SK-N-SH (cell line): ENCODE results near the gene CAMK2D. TPM values are rescaled to one million over a fixed set of nuclear protein-coding genes. Genes with fewer than 3 reads are reported as not detected.

ENCODE experiments used
- CTCF ChIA-PET: fragments of 300-600, 350-600 bp; formaldehyde crosslinking; extraction: SDS; loops from one replicate; lab custom pipeline; 2021; lab: Yijun Ruan, JAX
- POLR2A ChIA-PET: fragments of 350-600 bp; sonication (Branson Sonifier 250); formaldehyde crosslinking; extraction: SDS; loops from one replicate; lab custom pipeline; 2020; ENCODE audit warnings: antibody characterized with exemption, inconsistent platforms; lab: Yijun Ruan, JAX
- DNase-seq: peaks from one replicate; pipeline ENCODE4 v3.0.0; 2012
- H2AFZ ChIP-seq: fragments of 200-600 bp; sonication (generic); 2 replicates; pipeline ENCODE4 v1.8.1; 2016; ENCODE audit warnings: antibody characterized with exemption, mild to moderate bottlenecking, low read depth
- H3F3A ChIP-seq: fragments of 200-600 bp; sonication (generic); replicated peaks from 2 replicates; pipeline ENCODE3; 2016; ENCODE audit warnings: antibody characterized with exemption, mild to moderate bottlenecking; ENCODE audit not compliant: insufficient read depth
- H3K27ac ChIP-seq, 2 experiments: fragments of 200-500 bp in 1 of 2; fragments of 200-600 bp in 1 of 2; sonication (Bioruptor generic) in 1 of 2; sonication (generic), shearing (Covaris generic) in 1 of 2; 2 replicates each; pipeline versions ENCODE4 v1.5.1 to v1.6.1; 2014 to 2016; ENCODE audit warnings: low read depth in 2 of 2, inconsistent platforms in 1 of 2, low read length in 1 of 2, mild to moderate bottlenecking in 1 of 2, mixed read lengths in 1 of 2
- H3K27me3 ChIP-seq: fragments of 200-600 bp; sonication (generic), shearing (Covaris generic); 2 replicates; pipeline ENCODE4 v1.6.1; 2016; ENCODE audit warnings: mixed run types; ENCODE audit not compliant: insufficient read depth
- H3K36me3 ChIP-seq, 2 experiments: fragments of 200-500 bp in 1 of 2; fragments of 200-600 bp in 1 of 2; sonication (Bioruptor generic) in 1 of 2; sonication (generic) in 1 of 2; replicated peaks in 1 of 2; 2 replicates each; pipeline versions ENCODE3 to v1.5.1; 2014 to 2016; ENCODE audit warnings: low read length in 1 of 2, mild to moderate bottlenecking in 1 of 2; ENCODE audit not compliant: insufficient read depth in 2 of 2, control insufficient read depth in 1 of 2
- H3K4me1 ChIP-seq, 2 experiments: fragments of 200-500 bp in 1 of 2; fragments of 200-600 bp in 1 of 2; sonication (Bioruptor generic) in 1 of 2; sonication (generic), shearing (Covaris generic) in 1 of 2; 2 replicates each; pipeline versions ENCODE4 v1.5.1 to v1.6.1; 2014 to 2016; ENCODE audit warnings: low read depth in 1 of 2, low read length in 1 of 2, mixed run types in 1 of 2; ENCODE audit not compliant: insufficient read depth in 2 of 2, control insufficient read depth in 1 of 2
- H3K4me2 ChIP-seq: fragments of 200-600 bp; sonication (generic), shearing (Covaris generic); 2 replicates; pipeline ENCODE4 v1.6.1; 2017; ENCODE audit warnings: mixed run types
- H3K4me3 ChIP-seq, 2 experiments: fragments of 200-500 bp in 1 of 2; fragments of 200-600 bp in 1 of 2; sonication (Bioruptor generic) in 1 of 2; sonication (generic), shearing (Covaris generic) in 1 of 2; 2 replicates each; pipeline versions ENCODE4 v1.5.1 to v1.8.1; 2014 to 2016; ENCODE audit warnings: low read depth in 2 of 2, inconsistent platforms in 1 of 2, low read length in 1 of 2, mild to moderate bottlenecking in 1 of 2, mixed read lengths in 1 of 2, moderate library complexity in 1 of 2
- H3K79me2 ChIP-seq: fragments of 200-600 bp; sonication (generic); 2 replicates; pipeline ENCODE4 v1.8.1; 2017; ENCODE audit warnings: mild to moderate bottlenecking; ENCODE audit not compliant: insufficient read depth
- H3K9ac ChIP-seq: fragments of 200-600 bp; sonication (generic); 2 replicates; pipeline ENCODE4 v1.6.1; 2017; ENCODE audit warnings: mixed run types
- H3K9me2 ChIP-seq: fragments of 200-600 bp; sonication (generic); 2 replicates; pipeline ENCODE4 v1.6.1; 2017; ENCODE audit warnings: mixed run types
- H3K9me3 ChIP-seq: fragments of 200-600 bp; sonication (generic); 2 replicates; pipeline ENCODE4 v1.6.1; 2017; ENCODE audit warnings: mixed run types, mild to moderate bottlenecking, moderate library complexity
- H4K20me1 ChIP-seq: fragments of 200-600 bp; sonication (generic); 2 replicates; pipeline ENCODE4 v1.6.1; 2017; ENCODE audit warnings: mild to moderate bottlenecking, mixed run types; ENCODE audit not compliant: insufficient read depth
- CHD2 ChIP-seq: fragments of 150-350 bp; IDR thresholded peaks from 2 replicates; pipeline ENCODE4 v1.6.1; 2018; ENCODE audit warnings: low read length; ENCODE audit not compliant: partially characterized antibody
- CTCF ChIP-seq: fragments of 200-600 bp; sonication (generic); IDR thresholded peaks from 2 replicates; pipeline ENCODE4 v1.6.1; 2017; ENCODE audit warnings: antibody characterized with exemption, mild to moderate bottlenecking, moderate library complexity
- EP300 ChIP-seq, 2 experiments: IDR thresholded peaks; 2 replicates each; pipeline versions ENCODE4 v1.4.0 to v1.6.1; 2012; ENCODE audit warnings: borderline replicate concordance in 1 of 2, low read depth in 1 of 2, low read length in 1 of 2
- FOXJ3 ChIP-seq: sonication (generic); formaldehyde crosslinking; IDR thresholded peaks from 2 replicates; pipeline ENCODE4 v1.5.1; 2020; ENCODE audit warnings: mild to moderate bottlenecking, missing genetic modification reagents
- FOXM1 ChIP-seq: IDR thresholded peaks from 2 replicates; pipeline ENCODE4 v1.4.0; 2012; ENCODE audit warnings: low read depth, mild to moderate bottlenecking
- JUND ChIP-seq: IDR thresholded peaks from 2 replicates; pipeline ENCODE4 v1.4.0; 2012
- MEF2A ChIP-seq: IDR thresholded peaks from 2 replicates; pipeline ENCODE4 v1.4.0; 2012; ENCODE audit warnings: low read depth, borderline replicate concordance
- NRF1 ChIP-seq: IDR thresholded peaks from 2 replicates; pipeline ENCODE4 v1.6.1; 2012; ENCODE audit warnings: low read depth, mild to moderate bottlenecking, low read length
- PBX3 ChIP-seq: IDR thresholded peaks from 2 replicates; pipeline ENCODE4; 2012
- POLR2AphosphoS5 ChIP-seq: IDR thresholded peaks from 2 replicates; pipeline ENCODE4 v1.6.1; 2012; ENCODE audit warnings: low read depth, low read length
- RAD21 ChIP-seq: IDR thresholded peaks from 2 replicates; pipeline ENCODE4 v1.6.1; 2012; ENCODE audit warnings: mild to moderate bottlenecking, low read length
- RCOR1 ChIP-seq: fragments of 150-350 bp; IDR thresholded peaks from 2 replicates; pipeline ENCODE4 v1.6.1; 2017; ENCODE audit warnings: antibody characterized with exemption, low read length
- RFX5 ChIP-seq: IDR thresholded peaks from 2 replicates; pipeline ENCODE4 v1.6.1; 2012; ENCODE audit warnings: mild to moderate bottlenecking, improper control_type of control experiment, low read length
- RXRA ChIP-seq: IDR thresholded peaks from 2 replicates; pipeline ENCODE4 v1.4.0; 2012; ENCODE audit warnings: low read depth, mild to moderate bottlenecking, borderline replicate concordance
- SIN3A ChIP-seq: IDR thresholded peaks from 2 replicates; pipeline ENCODE4 v1.6.1; 2012; ENCODE audit warnings: low read depth, mild to moderate bottlenecking, low read length, moderate library complexity, borderline replicate concordance
- SMC3 ChIP-seq: IDR thresholded peaks from 2 replicates; pipeline ENCODE4 v1.6.1; 2012; ENCODE audit warnings: low read depth, low read length, improper control_type of control experiment
- TAF1 ChIP-seq: IDR thresholded peaks from 2 replicates; pipeline ENCODE4 v1.6.1; 2012; ENCODE audit warnings: low read depth, mild to moderate bottlenecking, low read length, moderate library complexity, borderline replicate concordance
- TCF12 ChIP-seq: IDR thresholded peaks from 2 replicates; pipeline ENCODE4 v1.4.0; 2012
- TEAD4 ChIP-seq: IDR thresholded peaks from 2 replicates; pipeline ENCODE4 v1.4.0; 2012; ENCODE audit warnings: mild to moderate bottlenecking, borderline replicate concordance; ENCODE audit not compliant: insufficient read depth
- USF1 ChIP-seq: IDR thresholded peaks from 2 replicates; pipeline ENCODE4 v1.4.0; 2012; ENCODE audit warnings: low read depth, borderline replicate concordance
- YY1 ChIP-seq: IDR thresholded peaks from 2 replicates; pipeline ENCODE4 v1.4.0; 2012; ENCODE audit warnings: low read depth, mild to moderate bottlenecking
- ZBTB33 ChIP-seq: IDR thresholded peaks from 2 replicates; pipeline ENCODE4 v1.4.0; 2012; ENCODE audit warnings: low read depth, borderline replicate concordance
- WGBS: methylation state at CpG from one replicate; pipeline ENCODE4 v1.1.6; 2017; ENCODE audit warnings: low lambda C conversion rate; 5-methylcytosine and 5-hydroxymethylcytosine counted together
- polyA plus RNA-seq, 3 experiments: library from polyadenylated mRNA; depleted of rRNA; stranded (reverse); fragments of >200 nt; gene quantifications; 2 replicates each; pipeline ENCODE4 v1.2.3, GENCODE V29; 2012

The CAMK2D gene
- polyA plus RNA-seq, 1 of the 3 experiments (the other 2 are of a cell fraction), result 17.0 TPM

GRCh38 chr4:113467581-113467980 is 294.0 kb downstream of the CAMK2D start (continued):
- TF ChIP-seq PBX3 (peak; percentile 88), NRF1 (no peak), RFX5 (no peak), CHD2 (no peak), ZBTB33 (no peak), TEAD4 (no peak), YY1 (no peak), FOXM1 (no peak), CTCF (no peak), USF1 (no peak), RAD21 (no peak), RXRA (no peak), TAF1 (no peak), FOXJ3 (CRISPR knock-in tag) (no peak), EP300 (IDR thresholded peaks at IDR 0.05; ENCODE audit: borderline replicate concordance in 1 of 2, low read depth in 1 of 2, low read length in 1 of 2) (no peak), RCOR1 (no peak), TCF12 (peak; percentile 49), SMC3 (no peak)

DNA sequence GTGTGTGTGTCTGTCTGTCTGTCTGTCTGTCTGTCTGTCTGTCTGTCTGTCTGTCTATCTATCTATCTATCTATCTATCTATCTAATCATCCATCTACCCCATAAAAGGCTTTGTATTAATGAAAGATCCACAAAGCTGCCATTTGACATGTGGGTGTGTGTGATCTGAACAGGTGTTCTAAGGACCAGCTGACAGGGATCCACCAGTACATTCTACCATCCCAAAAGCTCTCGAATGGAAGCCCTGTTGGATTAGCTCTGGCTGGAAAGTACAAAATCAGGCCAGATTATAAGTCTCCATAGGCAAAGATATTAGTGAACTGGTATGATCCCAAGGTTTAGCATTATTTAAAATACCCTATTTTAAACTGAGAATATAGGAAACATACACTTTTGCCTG is 299.3 kb downstream of the CAMK2D start:
- no peak overlapping the region for H3K4me3 ChIP-seq
- WGBS, result 100% methylated on average over 1 of the region's 1 CpG
- H3K79me2 ChIP-seq, result no peaks in the 10 kb centered on the region
- no peaks in the 10 kb centered on the region for H3K9me3 ChIP-seq
- no peaks in the 10 kb centered on the region for H3K9me2 ChIP-seq
- ChIA-PET POLR2A (no interaction called here), CTCF (interaction anchor here (0.6 kb wide), 1 partner anchor 367 kb away, joined by 4 read pairs; no protein-coding TSS in a partner anchor)
- peaks cover 35 to 80% of the 10 kb centered on the region in 2 experiments for H3K36me3 ChIP-seq
- H3K9ac ChIP-seq, result no peak overlapping the region
- H2AFZ ChIP-seq, result no peak overlapping the region
- H4K20me1 ChIP-seq, result no peaks in the 10 kb centered on the region
- peaks cover 0 to 8% of the 10 kb centered on the region in 2 experiments; a peak in 3 of 4 replicates for H3K4me1 ChIP-seq
- H3F3A ChIP-seq, result peaks cover 8% of the 10 kb centered on the region
- H3K27ac ChIP-seq, result no peak overlapping the region
- no peak for DNase-seq
- TF ChIP-seq FOXJ3 (CRISPR knock-in tag) (no peak), ZBTB33 (no peak), MEF2A (no peak), RCOR1 (no peak), SIN3A (no peak), RXRA (no peak), JUND (no peak), POLR2AphosphoS5 (no peak), TEAD4 (no peak)
- no peak overlapping the region for H3K4me2 ChIP-seq
- no peaks in the 10 kb centered on the region for H3K27me3 ChIP-seq
